IPS-15b (cell line): ENCODE data around the gene COX18.

Experiments used
- H3K27me3 ChIP-seq: one replicate; pipeline ENCODE4 v1.6.1; 2013; ENCODE audit warnings: low read length; ENCODE audit not compliant: control insufficient read depth, insufficient read depth
- H3K36me3 ChIP-seq: one replicate; pipeline ENCODE4 v1.6.1; 2013; ENCODE audit warnings: low read length; ENCODE audit not compliant: control insufficient read depth, insufficient read depth
- H3K4me1 ChIP-seq: one replicate; pipeline ENCODE4 v1.6.1; 2013; ENCODE audit warnings: mild to moderate bottlenecking, low read length; ENCODE audit not compliant: control insufficient read depth, insufficient read depth
- H3K4me3 ChIP-seq: one replicate; pipeline ENCODE4 v1.5.1; 2013; ENCODE audit warnings: low read depth, low read length
- H3K9ac ChIP-seq: one replicate; pipeline ENCODE4 v1.6.1; 2013; ENCODE audit warnings: low read depth, mild to moderate bottlenecking, low read length
- H3K9me3 ChIP-seq: one replicate; pipeline ENCODE4 v1.6.1; 2013; ENCODE audit warnings: mild to moderate bottlenecking, low read length; ENCODE audit not compliant: control insufficient read depth, insufficient read depth

Gene COX18

GRCh38 chr4:73007526-73008100 lies 61.9 kb downstream of the COX18 start:
- Histone ChIP-seq H3K27me3 (no peaks in the 10 kb centered on the region), H3K36me3 (no peaks in the 10 kb centered on the region), H3K4me3 (no peak overlapping the region), H3K9me3 (no peaks in the 10 kb centered on the region), H3K9ac (no peak overlapping the region), H3K4me1 (no peaks in the 10 kb centered on the region)

- Histone ChIP-seq H3K36me3 (no peaks in the 10 kb centered on the region), H3K9me3 (no peaks in the 10 kb centered on the region), H3K27me3 (no peaks in the 10 kb centered on the region), H3K4me1 (no peaks in the 10 kb centered on the region), H3K9ac (no peak overlapping the region), H3K4me3 (no peak overlapping the region)
These were observed 63.1 kb downstream of the COX18 start for GRCh38 chr4:73006286-73006990.

- Histone ChIP-seq H3K4me1 (no peaks in the 10 kb centered on the region), H3K36me3 (no peaks in the 10 kb centered on the region), H3K27me3 (no peaks in the 10 kb centered on the region), H3K9ac (no peak overlapping the region), H3K9me3 (no peaks in the 10 kb centered on the region), H3K4me3 (no peak overlapping the region)
These were observed 64.0 kb downstream of the COX18 start for GRCh38 chr4:73005514-73005913.
